SK-N-SH (cell line): Measurements from ENCODE around the gene CUX1. TPM values are rescaled to one million over a fixed set of nuclear protein-coding genes. Genes with fewer than 3 reads are reported as not detected.

Source experiments
- CTCF ChIA-PET: fragments of 300-600, 350-600 bp; formaldehyde crosslinking; extraction: SDS; loops from one replicate; lab custom pipeline; 2021; lab: Yijun Ruan, JAX
- POLR2A ChIA-PET: fragments of 350-600 bp; sonication (Branson Sonifier 250); formaldehyde crosslinking; extraction: SDS; loops from one replicate; lab custom pipeline; 2020; ENCODE audit warnings: antibody characterized with exemption, inconsistent platforms; lab: Yijun Ruan, JAX
- DNase-seq: peaks from one replicate; pipeline ENCODE4 v3.0.0; 2012
- H2AFZ ChIP-seq: fragments of 200-600 bp; sonication (generic); 2 replicates; pipeline ENCODE4 v1.8.1; 2016; ENCODE audit warnings: antibody characterized with exemption, mild to moderate bottlenecking, low read depth
- H3F3A ChIP-seq: fragments of 200-600 bp; sonication (generic); replicated peaks from 2 replicates; pipeline ENCODE3; 2016; ENCODE audit warnings: antibody characterized with exemption, mild to moderate bottlenecking; ENCODE audit not compliant: insufficient read depth
- H3K27ac ChIP-seq, 2 experiments: fragments of 200-500 bp in 1 of 2; fragments of 200-600 bp in 1 of 2; sonication (Bioruptor generic) in 1 of 2; sonication (generic), shearing (Covaris generic) in 1 of 2; 2 replicates each; pipeline versions ENCODE4 v1.5.1 to v1.6.1; 2014 to 2016; ENCODE audit warnings: low read depth in 2 of 2, inconsistent platforms in 1 of 2, low read length in 1 of 2, mild to moderate bottlenecking in 1 of 2, mixed read lengths in 1 of 2
- H3K27me3 ChIP-seq: fragments of 200-600 bp; sonication (generic), shearing (Covaris generic); 2 replicates; pipeline ENCODE4 v1.6.1; 2016; ENCODE audit warnings: mixed run types; ENCODE audit not compliant: insufficient read depth
- H3K36me3 ChIP-seq, 2 experiments: fragments of 200-500 bp in 1 of 2; fragments of 200-600 bp in 1 of 2; sonication (Bioruptor generic) in 1 of 2; sonication (generic) in 1 of 2; replicated peaks in 1 of 2; 2 replicates each; pipeline versions ENCODE3 to v1.5.1; 2014 to 2016; ENCODE audit warnings: low read length in 1 of 2, mild to moderate bottlenecking in 1 of 2; ENCODE audit not compliant: insufficient read depth in 2 of 2, control insufficient read depth in 1 of 2
- H3K4me1 ChIP-seq, 2 experiments: fragments of 200-500 bp in 1 of 2; fragments of 200-600 bp in 1 of 2; sonication (Bioruptor generic) in 1 of 2; sonication (generic), shearing (Covaris generic) in 1 of 2; 2 replicates each; pipeline versions ENCODE4 v1.5.1 to v1.6.1; 2014 to 2016; ENCODE audit warnings: low read depth in 1 of 2, low read length in 1 of 2, mixed run types in 1 of 2; ENCODE audit not compliant: insufficient read depth in 2 of 2, control insufficient read depth in 1 of 2
- H3K4me2 ChIP-seq: fragments of 200-600 bp; sonication (generic), shearing (Covaris generic); 2 replicates; pipeline ENCODE4 v1.6.1; 2017; ENCODE audit warnings: mixed run types
- H3K4me3 ChIP-seq, 2 experiments: fragments of 200-500 bp in 1 of 2; fragments of 200-600 bp in 1 of 2; sonication (Bioruptor generic) in 1 of 2; sonication (generic), shearing (Covaris generic) in 1 of 2; 2 replicates each; pipeline versions ENCODE4 v1.5.1 to v1.8.1; 2014 to 2016; ENCODE audit warnings: low read depth in 2 of 2, inconsistent platforms in 1 of 2, low read length in 1 of 2, mild to moderate bottlenecking in 1 of 2, mixed read lengths in 1 of 2, moderate library complexity in 1 of 2
- H3K79me2 ChIP-seq: fragments of 200-600 bp; sonication (generic); 2 replicates; pipeline ENCODE4 v1.8.1; 2017; ENCODE audit warnings: mild to moderate bottlenecking; ENCODE audit not compliant: insufficient read depth
- H3K9ac ChIP-seq: fragments of 200-600 bp; sonication (generic); 2 replicates; pipeline ENCODE4 v1.6.1; 2017; ENCODE audit warnings: mixed run types
- H3K9me2 ChIP-seq: fragments of 200-600 bp; sonication (generic); 2 replicates; pipeline ENCODE4 v1.6.1; 2017; ENCODE audit warnings: mixed run types
- H3K9me3 ChIP-seq: fragments of 200-600 bp; sonication (generic); 2 replicates; pipeline ENCODE4 v1.6.1; 2017; ENCODE audit warnings: mixed run types, mild to moderate bottlenecking, moderate library complexity
- H4K20me1 ChIP-seq: fragments of 200-600 bp; sonication (generic); 2 replicates; pipeline ENCODE4 v1.6.1; 2017; ENCODE audit warnings: mild to moderate bottlenecking, mixed run types; ENCODE audit not compliant: insufficient read depth
- CHD2 ChIP-seq: fragments of 150-350 bp; IDR thresholded peaks from 2 replicates; pipeline ENCODE4 v1.6.1; 2018; ENCODE audit warnings: low read length; ENCODE audit not compliant: partially characterized antibody
- CTCF ChIP-seq: fragments of 200-600 bp; sonication (generic); IDR thresholded peaks from 2 replicates; pipeline ENCODE4 v1.6.1; 2017; ENCODE audit warnings: antibody characterized with exemption, mild to moderate bottlenecking, moderate library complexity
- EP300 ChIP-seq, 2 experiments: IDR thresholded peaks; 2 replicates each; pipeline versions ENCODE4 v1.4.0 to v1.6.1; 2012; ENCODE audit warnings: borderline replicate concordance in 1 of 2, low read depth in 1 of 2, low read length in 1 of 2
- EZH2phosphoT487 ChIP-seq: fragments of 200-600 bp; sonication (generic); IDR thresholded peaks from 2 replicates; pipeline ENCODE4 v1.6.1; 2017; ENCODE audit warnings: low read depth, mixed run types, mild to moderate bottlenecking, antibody characterized with exemption, moderate library complexity, borderline replicate concordance
- FOSL2 ChIP-seq: IDR thresholded peaks from 2 replicates; pipeline ENCODE4 v1.4.0; 2012; ENCODE audit warnings: low read depth, mild to moderate bottlenecking, moderate library complexity, borderline replicate concordance
- FOXJ3 ChIP-seq: sonication (generic); formaldehyde crosslinking; IDR thresholded peaks from 2 replicates; pipeline ENCODE4 v1.5.1; 2020; ENCODE audit warnings: mild to moderate bottlenecking, missing genetic modification reagents
- FOXM1 ChIP-seq: IDR thresholded peaks from 2 replicates; pipeline ENCODE4 v1.4.0; 2012; ENCODE audit warnings: low read depth, mild to moderate bottlenecking
- GABPA ChIP-seq: IDR thresholded peaks from 2 replicates; pipeline ENCODE4 v1.4.0; 2012; ENCODE audit warnings: low read depth, mild to moderate bottlenecking
- GATA2 ChIP-seq: sonication (generic); formaldehyde crosslinking; IDR thresholded peaks from 2 replicates; pipeline ENCODE4 v1.5.0; 2020; ENCODE audit warnings: mild to moderate bottlenecking, missing genetic modification reagents
- IRF3 ChIP-seq: fragments of 150-350 bp; IDR thresholded peaks from 2 replicates; pipeline ENCODE4 v1.6.1; 2016; ENCODE audit warnings: mild to moderate bottlenecking, low read depth, low read length
- JUND ChIP-seq: IDR thresholded peaks from 2 replicates; pipeline ENCODE4 v1.4.0; 2012
- MAX ChIP-seq: IDR thresholded peaks from 2 replicates; pipeline ENCODE4 v1.4.0; 2012; ENCODE audit warnings: low read depth
- MEF2A ChIP-seq: IDR thresholded peaks from 2 replicates; pipeline ENCODE4 v1.4.0; 2012; ENCODE audit warnings: low read depth, borderline replicate concordance
- MXI1 ChIP-seq: IDR thresholded peaks from 2 replicates; pipeline ENCODE4 v1.6.1; 2012; ENCODE audit warnings: mild to moderate bottlenecking, low read depth, low read length, improper control_type of control experiment
- NRF1 ChIP-seq: IDR thresholded peaks from 2 replicates; pipeline ENCODE4 v1.6.1; 2012; ENCODE audit warnings: low read depth, mild to moderate bottlenecking, low read length
- POLR2AphosphoS5 ChIP-seq: IDR thresholded peaks from 2 replicates; pipeline ENCODE4 v1.6.1; 2012; ENCODE audit warnings: low read depth, low read length
- RAD21 ChIP-seq: IDR thresholded peaks from 2 replicates; pipeline ENCODE4 v1.6.1; 2012; ENCODE audit warnings: mild to moderate bottlenecking, low read length
- RXRA ChIP-seq: IDR thresholded peaks from 2 replicates; pipeline ENCODE4 v1.4.0; 2012; ENCODE audit warnings: low read depth, mild to moderate bottlenecking, borderline replicate concordance
- SIN3A ChIP-seq: IDR thresholded peaks from 2 replicates; pipeline ENCODE4 v1.6.1; 2012; ENCODE audit warnings: low read depth, mild to moderate bottlenecking, low read length, moderate library complexity, borderline replicate concordance
- TAF1 ChIP-seq: IDR thresholded peaks from 2 replicates; pipeline ENCODE4 v1.6.1; 2012; ENCODE audit warnings: low read depth, mild to moderate bottlenecking, low read length, moderate library complexity, borderline replicate concordance
- TEAD4 ChIP-seq: IDR thresholded peaks from 2 replicates; pipeline ENCODE4 v1.4.0; 2012; ENCODE audit warnings: mild to moderate bottlenecking, borderline replicate concordance; ENCODE audit not compliant: insufficient read depth
- USF1 ChIP-seq: IDR thresholded peaks from 2 replicates; pipeline ENCODE4 v1.4.0; 2012; ENCODE audit warnings: low read depth, borderline replicate concordance
- USF2 ChIP-seq: fragments of 150-350 bp; IDR thresholded peaks from 2 replicates; pipeline ENCODE4 v1.6.1; 2017; ENCODE audit warnings: antibody characterized with exemption, low read length, low read depth, borderline replicate concordance
- YY1 ChIP-seq: IDR thresholded peaks from 2 replicates; pipeline ENCODE4 v1.4.0; 2012; ENCODE audit warnings: low read depth, mild to moderate bottlenecking
- ZBTB33 ChIP-seq: IDR thresholded peaks from 2 replicates; pipeline ENCODE4 v1.4.0; 2012; ENCODE audit warnings: low read depth, borderline replicate concordance
- WGBS: methylation state at CpG from one replicate; pipeline ENCODE4 v1.1.6; 2017; ENCODE audit warnings: low lambda C conversion rate; 5-methylcytosine and 5-hydroxymethylcytosine counted together
- polyA plus RNA-seq, 3 experiments: library from polyadenylated mRNA; depleted of rRNA; stranded (reverse); fragments of >200 nt; gene quantifications; 2 replicates each; pipeline ENCODE4 v1.2.3, GENCODE V29; 2012

CUX1 gene
- polyA plus RNA-seq, 1 of the 3 experiments (the other 2 are of a cell fraction) = 68.6 TPM

GRCh38 chr7:101922631-101923601 lies 105.5 kb downstream of the CUX1 start:
- Histone ChIP-seq H3F3A (peaks cover 30% of the 10 kb centered on the region), H3K27me3 (no peaks in the 10 kb centered on the region), H3K79me2 (peaks cover 87% of the 10 kb centered on the region), H2AFZ (no peak overlapping the region), H3K4me2 (peak overlapping the region; percentile 69), H3K9me2 (no peaks in the 10 kb centered on the region), H3K27ac (peak overlapping the region in 1 of 2 experiments; percentile 94; a peak in 2 of 4 replicates), H3K4me3 (peak overlapping the region in 1 of 2 experiments; percentile 14; a peak in 1 of 4 replicates), H3K9me3 (no peaks in the 10 kb centered on the region), H3K36me3 (peaks cover 3 to 11% of the 10 kb centered on the region in 2 experiments), H4K20me1 (no peaks in the 10 kb centered on the region), H3K9ac (peak overlapping the region; percentile 71), H3K4me1 (peaks cover 9 to 27% of the 10 kb centered on the region in 2 experiments; a peak in 3 of 4 replicates)
- POLR2A ChIA-PET = interaction anchor here (0.6 kb wide), 1 partner anchor 52 kb away, joined by 4 read pairs; no protein-coding TSS in a partner anchor
- WGBS = 87% methylated on average over 22 of the region's 24 CpGs
- no peak for DNase-seq
- CTCF ChIA-PET = no interaction called here
- TF ChIP-seq MXI1 (no peak), MAX (no peak; the same call in 1 of the 2 replicates), RXRA (no peak), TAF1 (no peak), FOSL2 (peak; percentile 32; the same call in 1 of the 2 replicates), JUND (no peak), TEAD4 (0 out of 2 replicates have a peak, but pooled peaks have one; percentile 55), USF1 (no peak), FOXJ3 (CRISPR knock-in tag) (no peak), YY1 (no peak), GABPA (no peak), EP300 (IDR thresholded peaks at IDR 0.05; ENCODE audit: borderline replicate concordance in 1 of 2, low read depth in 1 of 2, low read length in 1 of 2) (0 out of 4 replicates have a peak, but pooled peaks of 1 of the 2 experiments have one; percentile 21), RAD21 (0 out of 2 replicates have a peak, but pooled peaks have one; percentile 3), MEF2A (no peak), SIN3A (no peak), ZBTB33 (no peak), NRF1 (no peak), IRF3 (no peak), USF2 (no peak), EZH2phosphoT487 (no peak), CTCF (no peak), GATA2 (CRISPR knock-in tag) (no peak), FOXM1 (no peak), CHD2 (no peak), POLR2AphosphoS5 (no peak)
